Mucosa of descending colon (tissue), 3 donors: ENCODE results near the gene USP50. TPM values are rescaled to one million over a fixed set of nuclear protein-coding genes. Genes with fewer than 3 reads are reported as not detected.

Experiments used
- ATAC-seq: fragments of 200-7000 bp; cut with Tn5 transposase; one replicate; pipeline ENCODE4 v1.9.1; 2020; ENCODE audit warnings: mild to moderate bottlenecking, moderate library complexity
- DNase-seq, 3 donors: peaks; one replicate each; pipeline ENCODE4 v3.0.0-alpha.2; 2020
- H3K36me3 ChIP-seq: fragments of 200-600 bp; one replicate; pipeline ENCODE4 v1.8.0; 2021; ENCODE audit warnings: low read depth, mild to moderate bottlenecking
- H3K4me1 ChIP-seq: fragments of 200-600 bp; one replicate; pipeline ENCODE4 v1.8.0; 2021; ENCODE audit warnings: low read depth, mild to moderate bottlenecking
- H3K4me3 ChIP-seq: fragments of 200-600 bp; one replicate; pipeline ENCODE4 v1.8.0; 2021; ENCODE audit warnings: mild to moderate bottlenecking
- H3K9me3 ChIP-seq: fragments of 200-600 bp; one replicate; pipeline ENCODE4 v1.8.0; 2021; ENCODE audit warnings: mild to moderate bottlenecking
- intact Hi-C, 2 donors: fragments of 100-400 bp; cut with DNase I in 1 of 2; cut with micrococcal nuclease in 1 of 2; formaldehyde crosslinking; loops; one replicate each; pipeline versions ENCODE4 v1.11.0 to v1.11.1; 2022; cut with DNase I, micrococcal nuclease
- total RNA-seq, 3 donors: library from RNA; stranded (reverse); fragmentation: NEBNext Ultra II Directional in 2 of 3; extraction: Animal tissue kit (Norgen Biotek cat#: 25700) in 2 of 3; gene quantifications; one replicate each; pipeline versions ENCODE4 v1.2.1 to v1.2.4, GENCODE V29; 2021 to 2023
- TF ChIP-seq, protein P1 (sequence below): fragments of 200-600 bp; IDR thresholded peaks from one replicate; pipeline ENCODE4 v1.8.0; 2022; ENCODE audit warnings: antibody characterized with exemption, mild to moderate bottlenecking
- donor health status: DM: no; HTN: no; CAD: no; lungs with moderate emphysema.
- donor health status: DM: no; HTN: no; CAD: no.
- donor health status: DM: no; HTN: yes; CAD: no.

The USP50 gene
- total RNA-seq, 3 donors from 2014 or later: 0.38 to 0.55 TPM; not detected in 1

DNA sequence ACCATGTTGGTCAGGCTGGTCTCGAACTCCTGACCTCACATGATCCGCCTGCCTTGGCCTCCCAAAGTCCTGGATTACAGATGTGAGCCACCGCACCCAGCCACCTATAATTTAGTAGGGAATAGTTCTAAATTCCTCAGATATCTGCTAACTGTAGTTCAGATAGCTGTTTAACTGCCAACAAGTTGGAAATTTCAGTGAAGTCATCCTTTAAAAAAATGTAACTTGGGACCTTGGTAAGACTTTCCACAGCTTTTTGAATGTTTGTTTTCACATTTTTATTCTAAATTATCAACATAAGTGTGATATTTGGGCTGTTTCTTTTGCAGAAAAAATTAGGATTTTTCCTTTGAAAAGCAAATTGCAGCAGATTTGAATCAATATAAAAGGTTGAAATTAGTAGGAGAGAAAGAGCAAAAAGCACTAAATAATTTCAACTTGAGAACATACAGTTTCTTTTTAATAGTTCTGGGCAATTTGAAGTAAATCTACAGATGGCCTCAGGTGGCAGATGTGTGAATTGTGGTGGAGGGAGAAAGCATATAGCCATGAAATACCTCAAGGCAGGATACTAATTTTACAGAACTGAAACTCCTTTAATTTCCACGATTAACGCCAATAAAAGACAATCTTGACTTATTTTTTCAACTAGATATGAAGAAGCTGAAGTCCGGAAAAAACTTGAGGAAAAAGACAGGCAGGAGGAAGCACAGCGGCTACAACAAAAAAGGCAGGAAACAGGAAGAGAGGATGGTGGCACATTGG lies 87.9 kb downstream of the USP50 start:
- ATAC-seq: no peak
- TF ChIP-seq, protein P1, sequence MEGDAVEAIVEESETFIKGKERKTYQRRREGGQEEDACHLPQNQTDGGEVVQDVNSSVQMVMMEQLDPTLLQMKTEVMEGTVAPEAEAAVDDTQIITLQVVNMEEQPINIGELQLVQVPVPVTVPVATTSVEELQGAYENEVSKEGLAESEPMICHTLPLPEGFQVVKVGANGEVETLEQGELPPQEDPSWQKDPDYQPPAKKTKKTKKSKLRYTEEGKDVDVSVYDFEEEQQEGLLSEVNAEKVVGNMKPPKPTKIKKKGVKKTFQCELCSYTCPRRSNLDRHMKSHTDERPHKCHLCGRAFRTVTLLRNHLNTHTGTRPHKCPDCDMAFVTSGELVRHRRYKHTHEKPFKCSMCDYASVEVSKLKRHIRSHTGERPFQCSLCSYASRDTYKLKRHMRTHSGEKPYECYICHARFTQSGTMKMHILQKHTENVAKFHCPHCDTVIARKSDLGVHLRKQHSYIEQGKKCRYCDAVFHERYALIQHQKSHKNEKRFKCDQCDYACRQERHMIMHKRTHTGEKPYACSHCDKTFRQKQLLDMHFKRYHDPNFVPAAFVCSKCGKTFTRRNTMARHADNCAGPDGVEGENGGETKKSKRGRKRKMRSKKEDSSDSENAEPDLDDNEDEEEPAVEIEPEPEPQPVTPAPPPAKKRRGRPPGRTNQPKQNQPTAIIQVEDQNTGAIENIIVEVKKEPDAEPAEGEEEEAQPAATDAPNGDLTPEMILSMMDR: no peak

DNA sequence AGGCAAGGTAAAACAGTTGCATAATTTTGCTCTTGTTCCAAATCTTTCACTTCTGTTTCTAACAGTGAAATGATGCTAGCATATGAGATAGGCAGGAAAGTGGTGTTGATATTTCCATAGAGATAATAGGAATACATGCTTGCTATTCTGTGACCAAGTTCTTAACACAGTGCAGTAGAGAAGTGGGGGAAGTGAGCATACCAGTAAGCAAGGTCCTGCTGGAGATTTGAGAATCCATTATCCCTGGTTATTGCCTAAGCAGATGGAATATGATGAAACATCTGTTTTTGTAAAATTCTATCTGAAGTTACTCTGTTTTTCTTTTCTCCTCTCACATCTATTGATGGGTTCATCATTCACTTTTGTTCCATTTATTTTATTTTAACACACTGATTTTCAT lies 93.5 kb downstream of the USP50 start:
- ATAC-seq: no peak

More for the DNA sequence above, 87.9 kb downstream of the USP50 start:
- H3K4me1 ChIP-seq: no peaks in the 10 kb centered on the region
- DNase-seq: no peak
- intact Hi-C loops: no loop called here
- H3K36me3 ChIP-seq: no peaks in the 10 kb centered on the region
- no peak overlapping the region for H3K4me3 ChIP-seq
- no peaks in the 10 kb centered on the region for H3K9me3 ChIP-seq

More for the DNA sequence above, 93.5 kb downstream of the USP50 start:
- Histone ChIP-seq H3K4me3 (no peak overlapping the region), H3K9me3 (no peaks in the 10 kb centered on the region), H3K36me3 (no peaks in the 10 kb centered on the region), H3K4me1 (no peaks in the 10 kb centered on the region)
- TF ChIP-seq, protein P1: no peak
- intact Hi-C loops: no loop called here
- DNase-seq: no peak

Other genes with a start within 250 kb of the USP50 start
- 10 to 100 TPM in 2 of 3 donors, 1 to 10 TPM in 1; 10.0 to 15.6 (median 12.3) TPM for gene GABPB1, start 191.5 kb downstream of the USP50 start, total RNA-seq
- 10 to 100 TPM; 66.9 to 87.6 (median 84.4) TPM for gene USP8, start 122.3 kb downstream of the USP50 start, total RNA-seq
- gene TRPM7, start 140.1 kb upstream of the USP50 start, total RNA-seq: 10 to 100 TPM; 34.7 to 39.7 (median 38.8) TPM
- 100 to 1,000 TPM; 167 to 341 (median 287) TPM for gene SPPL2A, start 219.0 kb upstream of the USP50 start, total RNA-seq